ENCODE results near the gene RRP1. TPM values are rescaled to one million over a fixed set of nuclear protein-coding genes. Genes with fewer than 3 reads are reported as not detected.
"Not testable (repeated sequence)": the region's sequence is repeated elsewhere in the genome, so short reads cannot be mapped to it uniquely, and the experiment has no call there.

RRP1 gene
- polyA plus RNA-seq, 4 donors = 27.1 to 34.6 (median 33.7) TPM

- no peak for DNase-seq (ENCODE audit: low read depth in 4 of 4, low spot score in 2 of 4)
Measured at GRCh38 chr21:43814215-43815106, 25.1 kb downstream of the RRP1 start.

DNA sequence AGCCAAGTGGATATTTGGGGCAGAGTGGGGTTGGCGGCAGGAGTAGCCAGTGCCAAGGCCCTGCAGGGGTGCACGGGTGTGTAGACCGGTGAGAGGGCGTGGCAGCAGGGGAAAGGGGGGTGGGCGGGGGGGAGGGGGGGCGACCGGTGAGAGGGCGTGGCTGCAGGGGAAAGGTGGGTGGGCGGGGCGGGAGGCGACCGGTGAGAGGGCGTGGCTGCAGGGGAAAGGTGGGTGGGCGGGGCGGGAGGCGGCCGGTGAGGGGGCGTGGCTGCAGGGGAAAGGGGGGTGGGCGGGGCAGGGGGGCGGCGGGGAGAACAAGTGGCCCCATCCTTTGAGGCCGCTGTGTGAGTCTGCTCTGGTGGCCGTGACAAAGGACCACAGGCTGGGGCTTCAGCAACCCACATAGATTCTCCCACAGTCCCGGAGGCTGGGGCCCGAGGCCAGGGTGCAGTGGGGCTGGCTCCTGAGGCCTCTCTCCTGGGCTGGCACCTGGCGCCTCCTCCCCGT lies 25.8 kb downstream of the RRP1 start:
- no peak for DNase-seq (ENCODE audit: low read depth in 4 of 4, low spot score in 2 of 4)

DNA sequence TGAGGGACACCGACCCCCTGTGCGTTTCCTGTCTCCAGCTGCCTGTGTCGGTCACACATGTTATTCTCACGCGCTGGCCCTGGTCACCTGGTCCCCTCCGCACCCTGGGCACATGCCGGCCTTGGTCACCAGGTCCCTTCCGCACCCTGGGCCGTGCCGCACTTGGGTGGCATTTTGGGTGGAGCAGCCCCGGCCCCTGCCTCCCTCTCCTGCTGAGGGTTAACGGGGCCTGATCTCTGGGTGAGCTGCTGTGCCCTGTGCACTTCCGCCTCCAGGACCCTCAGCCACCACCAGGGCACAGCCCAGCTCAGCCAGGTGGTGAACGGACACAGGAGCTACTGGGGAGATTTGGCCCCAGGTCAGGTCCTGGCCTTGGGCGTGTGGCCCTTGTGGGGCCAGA lies 26.6 kb downstream of the RRP1 start:
- no peak for DNase-seq (ENCODE audit: low read depth in 4 of 4, low spot score in 2 of 4)

GRCh38 chr21:43816611-43817071 lies 27.3 kb downstream of the RRP1 start:
- DNase-seq (ENCODE audit: low read depth in 4 of 4, low spot score in 2 of 4) = no peak

DNA sequence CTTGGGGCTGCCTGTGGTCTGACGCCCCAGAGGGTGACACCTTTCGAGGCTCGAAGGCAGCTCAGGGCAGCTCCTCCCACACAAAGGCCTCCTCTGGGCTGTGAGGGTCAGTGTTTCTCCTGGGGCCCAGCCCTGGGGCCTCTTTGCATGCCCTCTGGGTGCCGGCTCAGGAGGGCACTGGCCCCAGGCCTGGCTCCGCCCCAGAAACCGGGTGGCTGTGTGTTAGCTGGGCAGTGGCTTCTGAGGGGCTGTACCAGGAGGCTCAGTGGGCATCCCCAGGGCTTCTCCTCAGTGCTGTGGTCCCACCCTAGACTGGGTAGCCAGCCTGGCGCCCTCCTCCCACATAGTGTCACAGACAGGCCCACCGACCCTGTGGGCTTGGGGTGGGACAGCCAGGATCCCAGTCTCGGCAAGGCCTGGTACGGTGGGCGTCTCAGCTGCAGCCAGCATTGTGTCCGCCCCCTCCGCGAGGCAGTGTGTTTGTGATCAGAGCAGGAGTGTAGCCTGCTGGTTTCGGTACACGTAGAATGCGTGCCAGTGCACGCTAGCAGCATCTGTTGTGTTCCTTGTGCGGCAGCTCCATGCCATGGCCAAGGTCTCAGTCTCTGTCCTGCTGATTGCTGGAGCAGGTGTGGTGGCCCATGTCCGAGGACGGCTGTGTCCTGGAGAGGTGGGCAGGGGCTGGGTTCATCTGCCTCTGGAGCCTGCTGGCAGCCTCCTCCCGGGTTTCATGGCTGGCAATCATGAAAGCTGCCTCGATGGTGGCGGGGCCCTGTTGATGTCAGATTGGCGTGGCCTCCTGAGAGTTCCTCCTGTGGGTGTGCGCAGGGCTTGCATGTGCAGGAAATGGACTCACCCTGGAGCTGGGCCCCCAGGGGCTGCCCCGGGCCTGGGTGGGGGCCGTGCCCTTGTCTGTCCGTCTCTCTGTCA lies 28.0 kb downstream of the RRP1 start:
- no peak for DNase-seq (ENCODE audit: low read depth in 4 of 4, low spot score in 2 of 4)

DNA sequence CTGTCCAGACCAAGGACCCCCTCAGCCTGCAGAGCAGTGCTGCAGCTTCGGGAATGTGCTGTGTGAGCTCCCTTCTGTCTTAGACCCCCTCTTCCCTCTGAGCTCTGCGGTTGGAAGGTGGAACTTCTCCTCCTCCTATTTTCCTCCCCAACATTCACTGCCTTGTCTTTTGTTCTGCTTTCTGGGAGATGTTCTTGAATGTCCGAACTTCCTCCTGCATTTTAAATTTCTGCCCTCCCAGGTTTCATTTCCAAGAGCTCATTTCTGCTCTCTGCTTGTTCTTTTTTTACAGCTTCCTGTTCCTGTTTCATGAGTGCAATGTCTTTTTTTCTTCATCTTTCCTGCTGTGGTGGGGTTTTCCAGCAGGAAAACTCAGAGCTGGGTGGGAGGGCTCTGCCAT lies 29.3 kb downstream of the RRP1 start:
- no peak for DNase-seq (ENCODE audit: low read depth in 4 of 4, low spot score in 2 of 4)

DNA sequence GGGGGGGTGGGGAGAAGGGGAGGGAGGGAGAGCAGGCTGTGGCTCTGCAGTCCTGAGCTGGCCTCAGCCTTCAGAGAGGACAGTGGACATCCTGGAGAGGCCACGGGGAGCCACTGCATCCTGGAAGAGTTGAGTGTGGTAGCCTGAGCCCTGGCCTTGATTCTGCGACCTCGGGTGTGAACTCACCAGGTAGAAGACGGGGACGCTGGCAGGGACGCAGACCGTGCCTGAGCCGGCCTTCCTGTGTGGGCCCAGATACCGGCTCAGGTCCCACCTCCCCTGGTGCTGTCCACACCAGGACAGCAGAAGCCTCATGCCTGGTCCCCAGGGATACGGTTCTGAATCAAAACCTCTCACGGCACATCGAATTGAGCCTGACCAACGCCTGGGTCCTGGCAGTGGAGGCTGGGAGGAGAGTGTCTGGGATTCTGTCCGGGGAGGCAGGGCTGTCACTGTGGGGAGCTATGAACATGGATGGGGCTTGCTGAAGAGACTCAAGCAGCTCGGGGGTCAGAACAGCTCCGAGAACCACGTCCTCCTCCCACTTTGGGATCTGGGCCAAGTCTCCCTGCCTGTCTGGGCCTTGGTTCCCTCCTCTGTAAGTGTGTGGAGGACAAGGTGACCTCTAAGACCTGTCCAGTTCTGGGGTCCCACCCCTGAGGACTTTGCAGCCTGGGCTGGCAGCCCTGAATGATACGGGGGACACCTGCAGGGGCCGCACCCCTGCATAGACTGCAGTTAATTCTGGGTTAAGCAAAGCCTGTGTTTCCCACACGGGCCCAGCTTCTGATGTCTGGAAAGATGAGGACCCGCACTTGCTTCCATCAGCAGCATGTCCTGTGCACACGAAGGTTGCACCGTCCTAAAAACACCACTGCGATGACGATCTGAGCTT lies 30.4 kb downstream of the RRP1 start:
- no peak for DNase-seq (ENCODE audit: low read depth in 4 of 4, low spot score in 2 of 4)

- no peak for DNase-seq (ENCODE audit: low read depth in 4 of 4, low spot score in 2 of 4)
Measured at GRCh38 chr21:43820466-43820865, 31.1 kb downstream of the RRP1 start.

- DNase-seq (ENCODE audit: low read depth in 4 of 4, low spot score in 2 of 4) = not testable (repeated sequence)
Measured at GRCh38 chr21:43822166-43822565, 32.8 kb downstream of the RRP1 start.

DNA sequence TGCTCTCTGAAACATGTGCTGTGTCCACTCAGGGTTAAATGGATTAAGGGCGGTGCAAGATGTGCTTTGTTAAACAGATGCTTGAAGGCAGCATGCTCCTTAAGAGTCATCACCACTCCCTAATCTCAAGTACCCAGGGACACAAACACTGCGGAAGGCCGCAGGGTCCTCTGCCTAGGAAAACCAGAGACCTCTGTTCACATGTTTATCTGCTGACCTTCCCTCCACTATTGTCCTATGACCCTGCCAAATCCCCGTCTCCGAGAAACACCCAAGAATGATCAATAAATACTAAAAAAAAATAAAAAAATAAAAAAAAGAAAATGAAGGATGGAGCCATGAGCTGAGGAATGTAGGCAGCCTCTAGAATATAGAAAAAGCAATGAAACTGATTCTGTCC lies 33.4 kb downstream of the RRP1 start:
- not testable (repeated sequence) for DNase-seq (ENCODE audit: low read depth in 4 of 4, low spot score in 2 of 4)

GRCh38 chr21:43824333-43825241 lies 35.2 kb downstream of the RRP1 start:
- no peak for DNase-seq (ENCODE audit: low read depth in 4 of 4, low spot score in 2 of 4)

GRCh38 chr21:43825242-43825935 lies 36.0 kb downstream of the RRP1 start:
- DNase-seq (ENCODE audit: low read depth in 4 of 4, low spot score in 2 of 4) = no peak

GRCh38 chr21:43825936-43826622 lies 36.7 kb downstream of the RRP1 start:
- DNase-seq (ENCODE audit: low read depth in 4 of 4, low spot score in 2 of 4) = peak in 3 of 4 donors; percentile 26 to 37 (median 27)

DNA sequence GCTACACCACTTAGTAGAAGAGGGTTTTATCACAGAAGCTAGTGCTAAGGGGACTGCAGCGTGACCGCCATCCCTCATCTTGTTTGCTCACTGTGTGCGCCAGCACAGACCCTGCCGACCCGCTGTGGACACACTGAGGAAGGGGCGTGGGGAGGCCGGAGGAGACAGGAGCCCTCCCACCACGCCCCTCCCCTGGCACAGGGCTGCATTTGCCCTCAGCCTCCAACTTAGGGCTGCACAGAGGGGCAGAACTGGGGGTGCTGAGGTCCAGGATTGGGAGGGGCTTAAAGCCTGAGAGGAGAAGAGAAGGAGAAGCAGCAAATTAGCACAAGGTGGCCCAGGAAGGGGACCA lies 37.2 kb downstream of the RRP1 start:
- DNase-seq (ENCODE audit: low read depth in 4 of 4, low spot score in 2 of 4) = peak in 1 of 4 donors; percentile 29

- DNase-seq (ENCODE audit: low read depth in 4 of 4, low spot score in 2 of 4) = no peak
Measured at GRCh38 chr21:43827015-43827611, 37.7 kb downstream of the RRP1 start.

GRCh38 chr21:43829161-43829560 lies 39.8 kb downstream of the RRP1 start:
- no peak for DNase-seq (ENCODE audit: low read depth in 4 of 4, low spot score in 2 of 4)

DNA sequence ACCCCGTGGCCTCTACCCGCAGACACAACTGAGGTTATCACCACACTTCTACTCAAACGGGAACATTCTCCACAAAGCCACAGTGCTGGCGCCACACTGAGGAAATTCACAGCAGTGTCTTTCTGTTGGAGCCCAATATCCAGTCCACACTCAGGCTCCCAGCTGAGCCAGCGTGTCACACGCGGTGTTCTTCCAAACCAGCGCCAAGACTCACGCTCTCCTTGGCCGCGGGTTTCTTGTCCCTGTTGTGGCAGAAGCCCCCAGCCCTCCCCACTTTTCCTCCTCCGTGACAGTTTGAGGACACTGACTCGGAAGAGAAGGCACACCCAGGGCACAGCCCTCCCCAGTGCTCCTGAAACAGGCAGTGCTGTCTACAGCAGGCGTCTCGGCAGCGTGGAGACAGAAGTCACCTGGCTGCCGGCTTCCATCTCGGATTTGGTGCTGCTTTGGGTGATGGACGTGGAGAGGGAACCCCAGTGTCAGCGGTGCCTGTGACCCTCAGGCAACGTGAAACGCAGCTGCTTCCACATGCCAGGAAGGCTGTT lies 40.3 kb downstream of the RRP1 start:
- no peak for DNase-seq (ENCODE audit: low read depth in 4 of 4, low spot score in 2 of 4)
